ENCODE data around the gene SERPINA6. TPM values are rescaled to one million over a fixed set of nuclear protein-coding genes. Genes with fewer than 3 reads are reported as not detected.
A peak's percentile ranks its signal among the peaks of the same experiment; 100 is the strongest.
"Not testable (repeated sequence)": the region's sequence is repeated elsewhere in the genome, so short reads cannot be mapped to it uniquely, and the experiment has no call there.

Gene SERPINA6
- total RNA-seq, 1 donor from 2014 or later, result not detected

DNA sequence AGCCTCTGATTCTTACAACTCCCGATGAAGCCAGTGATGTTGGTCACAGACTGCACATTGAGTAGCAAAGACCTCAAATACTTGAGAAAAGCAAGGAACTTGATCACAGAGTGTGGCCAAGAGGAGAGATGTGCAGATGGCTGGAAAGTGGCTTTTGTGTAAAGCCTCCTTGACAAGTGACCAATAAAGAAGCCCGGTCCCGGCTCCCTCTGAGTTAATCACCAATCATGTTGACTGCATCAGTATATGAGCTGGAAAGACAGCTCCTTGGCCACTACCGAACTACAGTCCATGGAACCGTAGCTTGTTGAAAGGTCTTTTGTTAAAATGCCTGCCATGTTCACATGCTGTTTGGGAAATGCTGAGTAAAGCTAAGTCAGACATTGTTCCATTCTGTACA, 23.7 kb upstream of the SERPINA6 start:
- FAIRE-seq, result no peak
- Histone ChIP-seq H3K27me3 (ENCODE audit: control insufficient read depth, insufficient read depth, low read length) (no peaks in the 10 kb centered on the region), H3K4me3 (ENCODE audit: low read depth, low read length) (no peak overlapping the region), H3K36me3 (ENCODE audit: control insufficient read depth, insufficient read depth, low read length) (no peaks in the 10 kb centered on the region)
- no peak for DNase-seq (ENCODE audit: low read depth)
- TF ChIP-seq, protein P1, sequence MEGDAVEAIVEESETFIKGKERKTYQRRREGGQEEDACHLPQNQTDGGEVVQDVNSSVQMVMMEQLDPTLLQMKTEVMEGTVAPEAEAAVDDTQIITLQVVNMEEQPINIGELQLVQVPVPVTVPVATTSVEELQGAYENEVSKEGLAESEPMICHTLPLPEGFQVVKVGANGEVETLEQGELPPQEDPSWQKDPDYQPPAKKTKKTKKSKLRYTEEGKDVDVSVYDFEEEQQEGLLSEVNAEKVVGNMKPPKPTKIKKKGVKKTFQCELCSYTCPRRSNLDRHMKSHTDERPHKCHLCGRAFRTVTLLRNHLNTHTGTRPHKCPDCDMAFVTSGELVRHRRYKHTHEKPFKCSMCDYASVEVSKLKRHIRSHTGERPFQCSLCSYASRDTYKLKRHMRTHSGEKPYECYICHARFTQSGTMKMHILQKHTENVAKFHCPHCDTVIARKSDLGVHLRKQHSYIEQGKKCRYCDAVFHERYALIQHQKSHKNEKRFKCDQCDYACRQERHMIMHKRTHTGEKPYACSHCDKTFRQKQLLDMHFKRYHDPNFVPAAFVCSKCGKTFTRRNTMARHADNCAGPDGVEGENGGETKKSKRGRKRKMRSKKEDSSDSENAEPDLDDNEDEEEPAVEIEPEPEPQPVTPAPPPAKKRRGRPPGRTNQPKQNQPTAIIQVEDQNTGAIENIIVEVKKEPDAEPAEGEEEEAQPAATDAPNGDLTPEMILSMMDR (IDR thresholded peaks at IDR 0.05; ENCODE audit: insufficient read depth, low read length, severe bottlenecking), result no peak

DNA sequence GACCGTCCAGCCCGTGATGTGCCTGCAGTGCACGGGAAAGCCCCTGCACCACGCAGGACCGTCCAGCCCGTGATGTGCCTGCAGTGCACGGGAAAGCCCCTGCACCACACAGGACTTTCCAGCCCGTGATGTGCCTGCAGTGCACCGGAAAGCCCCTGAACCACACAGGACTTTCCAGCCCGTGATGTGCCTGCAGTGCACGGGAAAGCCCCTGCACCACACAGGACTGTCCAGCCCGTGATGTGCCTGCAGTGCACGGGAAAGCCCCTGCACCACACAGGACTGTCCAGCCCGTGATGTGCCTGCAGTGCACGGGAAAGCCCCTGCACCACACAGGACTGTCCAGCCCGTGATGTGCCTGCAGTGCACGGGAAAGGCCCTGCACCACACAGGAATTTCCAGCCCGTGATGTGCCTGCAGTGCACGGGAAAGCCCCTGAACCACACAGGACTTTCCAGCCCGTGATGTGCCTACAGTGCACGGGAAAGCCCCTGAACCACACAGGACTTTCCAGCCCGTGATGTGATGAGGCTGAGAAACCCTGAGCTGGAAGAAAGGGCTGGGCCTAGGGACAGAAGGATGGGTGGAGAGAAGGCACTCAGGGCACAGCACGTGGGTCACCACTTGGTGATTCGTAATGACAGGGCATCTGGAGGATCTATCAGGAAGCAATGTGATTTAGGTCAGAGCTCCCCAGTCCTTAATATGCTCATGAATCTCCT, 23.1 kb upstream of the SERPINA6 start:
- H3K4me3 ChIP-seq (ENCODE audit: low read depth, low read length); FAIRE-seq; H3K36me3 ChIP-seq (ENCODE audit: control insufficient read depth, insufficient read depth, low read length); H3K27me3 ChIP-seq (ENCODE audit: control insufficient read depth, insufficient read depth, low read length): not testable (repeated sequence)
- DNase-seq (ENCODE audit: low read depth), result peak; percentile 47

DNA sequence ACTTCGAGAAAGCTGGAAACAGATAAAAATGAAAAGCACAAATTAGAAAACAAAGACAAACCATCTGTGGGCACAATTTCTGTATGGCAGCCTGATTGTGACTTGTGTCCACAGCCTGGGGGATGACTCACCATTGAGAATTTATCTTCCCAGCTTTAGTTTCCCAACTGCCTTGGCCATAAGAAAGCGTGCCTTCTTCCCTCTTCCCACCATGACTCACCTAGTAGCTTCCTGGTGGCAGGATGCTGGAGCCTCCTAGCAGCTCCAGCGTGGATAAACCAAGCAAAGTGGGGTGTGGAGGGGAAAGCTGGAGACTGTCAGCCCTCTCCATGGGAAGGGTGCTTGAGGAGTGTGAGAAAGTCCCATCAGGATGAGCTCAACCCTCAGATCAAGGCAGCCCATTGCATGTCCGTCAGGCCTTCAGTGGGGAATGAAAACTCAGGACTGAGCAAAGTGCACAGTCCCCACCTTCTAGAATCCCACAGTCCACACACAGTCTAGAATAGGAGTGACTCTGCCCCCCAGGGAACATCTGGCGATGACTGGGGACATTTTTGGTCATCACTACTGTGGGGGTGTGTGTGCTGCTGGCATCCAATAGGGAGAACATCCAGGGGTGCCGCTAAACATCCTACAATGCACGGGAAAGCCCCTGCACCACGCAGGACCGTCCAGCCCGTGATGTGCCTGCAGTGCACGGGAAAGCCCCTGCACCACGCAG, 22.4 kb upstream of the SERPINA6 start:
- DNase-seq (ENCODE audit: low read depth), result peak; percentile 94
- FAIRE-seq, result peak; percentile 47
- no peaks in the 10 kb centered on the region for H3K36me3 ChIP-seq (ENCODE audit: control insufficient read depth, insufficient read depth, low read length)
- TF ChIP-seq, protein P1 (IDR thresholded peaks at IDR 0.05; ENCODE audit: insufficient read depth, low read length, severe bottlenecking), result no peak
- no peak overlapping the region for H3K4me3 ChIP-seq (ENCODE audit: low read depth, low read length)
- H3K27me3 ChIP-seq (ENCODE audit: control insufficient read depth, insufficient read depth, low read length), result no peaks in the 10 kb centered on the region

DNA sequence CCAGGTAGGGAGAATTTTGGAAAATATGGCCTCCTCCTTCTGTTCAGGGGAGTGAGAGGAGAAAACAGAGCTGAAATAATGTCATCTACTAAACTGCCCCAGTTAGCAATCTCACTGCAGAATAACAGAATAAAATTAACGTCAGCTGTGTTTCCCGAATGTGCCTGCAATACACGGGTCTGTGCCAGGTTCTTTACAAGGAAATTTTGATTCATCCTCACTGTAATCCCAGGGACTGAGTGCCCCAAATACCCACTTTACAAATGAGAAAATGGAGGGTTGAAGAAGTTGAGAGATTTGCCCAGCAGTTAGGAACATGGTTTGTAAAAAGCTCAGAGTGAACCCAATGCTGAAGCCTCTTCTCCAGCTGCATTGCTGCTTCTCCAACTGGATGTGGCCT, 21.3 kb upstream of the SERPINA6 start:
- FAIRE-seq (no peak), DNase-seq (ENCODE audit: low read depth) (no peak)
- Histone ChIP-seq H3K36me3 (ENCODE audit: control insufficient read depth, insufficient read depth, low read length) (no peaks in the 10 kb centered on the region), H3K4me3 (ENCODE audit: low read depth, low read length) (no peak overlapping the region), H3K27me3 (ENCODE audit: control insufficient read depth, insufficient read depth, low read length) (no peaks in the 10 kb centered on the region)
- TF ChIP-seq, protein P1 (IDR thresholded peaks at IDR 0.05; ENCODE audit: insufficient read depth, low read length, severe bottlenecking), result no peak

DNA sequence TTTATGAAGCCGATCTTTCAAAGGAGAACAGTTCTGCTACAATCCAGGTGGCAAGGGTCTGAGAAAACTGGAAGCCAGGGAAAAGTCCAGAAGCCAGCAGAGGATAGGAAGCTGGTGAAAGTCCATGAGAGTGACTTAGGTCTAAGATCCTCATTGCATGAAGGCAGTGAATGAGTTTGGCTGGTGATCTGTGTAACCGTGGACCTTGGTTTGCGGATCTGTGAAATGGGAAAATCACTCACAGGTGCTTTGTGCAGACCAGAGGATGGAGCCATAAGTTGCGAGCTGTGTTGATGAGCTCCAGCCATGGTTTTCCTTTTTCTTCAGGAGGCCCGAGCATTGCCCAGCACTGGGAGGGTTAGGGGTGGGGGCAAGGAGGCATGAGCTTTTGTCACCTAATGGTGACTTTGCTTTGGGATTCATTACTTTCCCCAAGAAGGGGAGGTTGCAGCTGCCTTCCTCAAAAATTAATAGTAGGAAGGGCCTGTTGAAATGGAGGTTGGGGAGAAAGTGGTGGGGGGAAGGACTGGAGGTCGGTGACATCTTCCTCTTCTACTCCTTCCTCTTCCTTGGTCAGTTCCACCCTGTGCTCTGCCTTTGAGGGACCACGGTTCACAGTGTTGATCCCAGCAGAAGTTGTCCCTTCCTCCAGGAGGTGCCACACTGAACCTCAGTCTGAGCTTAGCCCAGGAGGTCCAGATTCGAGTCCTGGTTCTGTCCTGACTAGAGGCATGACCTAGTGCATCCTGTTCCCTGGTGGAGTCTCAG, 20.3 kb upstream of the SERPINA6 start:
- FAIRE-seq, result no peak
- no peak for DNase-seq (ENCODE audit: low read depth)
- Histone ChIP-seq H3K36me3 (ENCODE audit: control insufficient read depth, insufficient read depth, low read length) (no peaks in the 10 kb centered on the region), H3K27me3 (ENCODE audit: control insufficient read depth, insufficient read depth, low read length) (no peaks in the 10 kb centered on the region), H3K4me3 (ENCODE audit: low read depth, low read length) (no peak overlapping the region)
- TF ChIP-seq, protein P1 (IDR thresholded peaks at IDR 0.05; ENCODE audit: insufficient read depth, low read length, severe bottlenecking), result no peak

DNA sequence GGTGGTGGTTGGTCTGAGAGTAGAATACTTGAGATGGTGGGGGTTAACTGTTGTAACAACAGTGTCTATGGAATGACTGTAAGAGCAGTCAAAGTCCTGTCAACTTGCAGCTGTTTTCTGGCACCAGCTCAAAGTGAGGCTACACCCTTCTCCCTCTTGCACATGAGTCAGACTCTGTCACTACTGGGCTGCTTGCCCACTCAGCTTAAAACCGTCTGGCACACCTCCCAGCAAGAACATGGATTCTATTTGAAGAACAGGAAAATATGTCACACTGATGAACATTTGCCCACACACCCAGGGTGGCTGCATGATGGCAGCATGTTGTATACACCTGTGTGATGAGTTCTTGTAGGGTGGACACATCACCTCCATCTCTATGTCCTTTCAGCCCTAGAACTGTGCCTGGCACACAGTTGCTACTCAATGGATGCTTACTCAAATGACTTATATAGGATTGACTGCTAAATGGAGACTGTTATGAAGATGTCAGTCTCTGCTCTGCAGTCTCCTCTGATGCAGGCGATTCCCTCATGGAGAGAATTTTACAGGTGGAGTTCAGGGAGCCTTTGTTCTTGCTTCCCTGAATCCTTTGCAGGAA, 19.3 kb upstream of the SERPINA6 start:
- H3K27me3 ChIP-seq (ENCODE audit: control insufficient read depth, insufficient read depth, low read length), result no peaks in the 10 kb centered on the region
- peak; percentile 100 for DNase-seq (ENCODE audit: low read depth)
- no peak overlapping the region for H3K4me3 ChIP-seq (ENCODE audit: low read depth, low read length)
- TF ChIP-seq, protein P1 (IDR thresholded peaks at IDR 0.05; ENCODE audit: insufficient read depth, low read length, severe bottlenecking), result no peak
- H3K36me3 ChIP-seq (ENCODE audit: control insufficient read depth, insufficient read depth, low read length), result no peaks in the 10 kb centered on the region
- FAIRE-seq, result no peak

Data from bronchial epithelial cell (primary cell).